Thoracic aorta (tissue), 2 donors: ENCODE measurements around the gene GPX4. TPM values are rescaled to one million over a fixed set of nuclear protein-coding genes. Genes with fewer than 3 reads are reported as not detected.

Source experiments
- ATAC-seq: fragments of 150-250 bp; one replicate; pipeline ENCODE4 v1.8.0; 2017; ENCODE audit warnings: low read depth; ENCODE audit not compliant: insufficient number of reproducible peaks, low FRiP score
- DNase-seq: peaks from one replicate; pipeline ENCODE4 v3.0.0-alpha.2; 2020; ENCODE audit warnings: low spot score
- H3K27ac ChIP-seq, 2 donors: fragments of 200-600 bp; sonication (generic); 1 replicate in 1 of 2; 2 replicates in 1 of 2; pipeline ENCODE4 v1.5.1; 2016; ENCODE audit warnings: mild to moderate bottlenecking in 2 of 2, moderate library complexity in 2 of 2
- H3K27me3 ChIP-seq: fragments of 200-600 bp; sonication (generic); replicated peaks from 2 replicates; pipeline ENCODE4 v1.6.0; 2016; ENCODE audit warnings: mild to moderate bottlenecking; ENCODE audit not compliant: insufficient read depth
- H3K36me3 ChIP-seq: fragments of 200-600 bp; sonication (generic); one replicate; pipeline ENCODE4 v1.5.1; 2016
- H3K4me1 ChIP-seq, 2 donors: fragments of 200-600 bp; sonication (generic); 1 replicate in 1 of 2; 2 replicates in 1 of 2; pipeline versions ENCODE4 v1.5.1 to v1.6.0; 2016; ENCODE audit warnings: low read depth in 2 of 2, mild to moderate bottlenecking in 1 of 2; ENCODE audit not compliant: control insufficient read depth in 1 of 2
- H3K4me3 ChIP-seq: fragments of 200-600 bp; sonication (generic); 2 replicates; pipeline ENCODE4 v1.5.1; 2016; ENCODE audit warnings: mild to moderate bottlenecking
- H3K9me3 ChIP-seq: fragments of 200-600 bp; sonication (generic); 2 replicates; pipeline ENCODE4 v1.5.1; 2016
- CTCF ChIP-seq: fragments of 200-600 bp; sonication (generic); IDR thresholded peaks from one replicate; pipeline ENCODE4 v1.5.1; 2019; ENCODE audit warnings: antibody characterized with exemption
- total RNA-seq, 2 donors: library from RNA; depleted of rRNA; stranded (reverse); fragments of >200 nt; gene quantifications; one replicate each; pipeline versions ENCODE4 v1.1.0 to v1.2.3, GENCODE V29; 2016

The GPX4 gene
- total RNA-seq, 2 donors from 2014 or later: 259 to 441 TPM

GRCh38 chr19:1086613-1087012 is 17.2 kb upstream of the GPX4 start:
- no peak for DNase-seq
- Histone ChIP-seq H3K36me3 (peaks cover 4% of the 10 kb centered on the region), H3K4me1 (peaks cover 0 to 6% of the 10 kb centered on the region in 2 donors), H3K27ac (no peak overlapping the region), H3K4me3 (no peak overlapping the region), H3K27me3 (no peaks in the 10 kb centered on the region), H3K9me3 (no peaks in the 10 kb centered on the region)
- no peak for ATAC-seq
- no peak for TF ChIP-seq CTCF

GRCh38 chr19:1087813-1088415 is 15.9 kb upstream of the GPX4 start:
- Histone ChIP-seq H3K36me3 (peaks cover 4% of the 10 kb centered on the region), H3K4me1 (no peaks in the 10 kb centered on the region), H3K9me3 (no peaks in the 10 kb centered on the region), H3K4me3 (no peak overlapping the region), H3K27ac (peak overlapping the region in 1 of 2 donors; percentile 12), H3K27me3 (no peaks in the 10 kb centered on the region)
- DNase-seq (no peak), ATAC-seq (no peak)
- no peak for TF ChIP-seq CTCF

GRCh38 chr19:1088416-1089010 is 15.3 kb upstream of the GPX4 start:
- Histone ChIP-seq H3K27me3 (no peaks in the 10 kb centered on the region), H3K4me3 (no peak overlapping the region), H3K4me1 (peaks cover 0 to 5% of the 10 kb centered on the region in 2 donors), H3K36me3 (peaks cover 9% of the 10 kb centered on the region), H3K9me3 (no peaks in the 10 kb centered on the region), H3K27ac (peak overlapping the region in 1 of 2 donors; percentile 12)
- no peak for ATAC-seq
- no peak for TF ChIP-seq CTCF
- DNase-seq: no peak

- H3K9me3 ChIP-seq: no peaks in the 10 kb centered on the region
- no peak overlapping the region for H3K4me3 ChIP-seq
- peaks cover 7 to 12% of the 10 kb centered on the region in 2 donors for H3K4me1 ChIP-seq
- no peaks in the 10 kb centered on the region for H3K27me3 ChIP-seq
- H3K27ac ChIP-seq: no peak overlapping the region
- DNase-seq (no peak), ATAC-seq (no peak)
- TF ChIP-seq CTCF: no peak
- H3K36me3 ChIP-seq: peaks cover 9% of the 10 kb centered on the region
Measured at GRCh38 chr19:1089126-1089771, 14.5 kb upstream of the GPX4 start.

- ATAC-seq (no peak), DNase-seq (no peak)
- H3K27me3 ChIP-seq: no peaks in the 10 kb centered on the region
- no peak overlapping the region for H3K27ac ChIP-seq
- H3K36me3 ChIP-seq: peaks cover 9% of the 10 kb centered on the region
- TF ChIP-seq CTCF: no peak
- H3K9me3 ChIP-seq: no peaks in the 10 kb centered on the region
- H3K4me1 ChIP-seq: peaks cover 10 to 16% of the 10 kb centered on the region in 2 donors
- H3K4me3 ChIP-seq: no peak overlapping the region
Measured at GRCh38 chr19:1089891-1090290, 13.9 kb upstream of the GPX4 start.
